Left hindlimb (tissue), 1 donor: ENCODE results near the gene TBRG4.

Experiments
- DNase-seq: peaks from one replicate; pipeline ENCODE4 v3.0.0-alpha.2; 2018

Gene TBRG4

GRCh38 chr7:45087301-45088145 lies 24.0 kb downstream of the TBRG4 start:
- DNase-seq, result peak; percentile 30

DNA sequence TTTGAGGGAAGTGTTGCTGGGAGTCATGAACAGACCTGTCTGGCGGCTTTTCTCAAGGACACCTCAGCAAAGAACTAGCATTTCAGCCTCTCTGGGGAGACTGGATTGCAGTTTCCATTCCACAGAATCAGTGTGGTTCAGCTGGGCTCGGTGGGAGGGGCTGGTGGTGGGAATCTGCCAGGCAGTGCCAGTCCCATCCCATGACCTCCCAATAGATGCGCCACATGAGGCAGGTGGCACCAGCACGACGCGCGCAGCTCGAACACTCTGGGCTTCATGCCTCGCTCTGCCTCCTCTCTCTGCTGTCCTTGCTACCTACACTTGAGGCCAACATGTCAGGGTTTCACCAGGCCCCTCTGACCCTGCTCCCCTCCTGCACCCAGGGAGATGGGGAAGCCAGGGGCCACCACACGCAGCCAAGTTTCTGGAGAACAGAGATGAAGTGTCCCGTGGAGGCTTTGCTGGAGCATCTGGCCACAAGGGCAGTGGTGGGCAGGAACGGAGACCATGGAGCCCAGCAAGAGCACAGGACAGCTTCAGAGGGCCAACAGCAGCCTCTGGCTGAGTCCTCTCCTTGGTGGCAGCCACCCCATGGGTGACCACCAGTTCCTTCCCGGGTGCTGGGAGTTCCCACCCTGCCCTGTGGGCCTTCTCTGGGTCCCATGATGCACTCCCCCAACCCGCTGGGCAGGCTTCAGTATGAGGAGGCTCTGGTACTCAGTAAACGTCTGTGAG lies 25.0 kb downstream of the TBRG4 start:
- peak; percentile 20 for DNase-seq

DNA sequence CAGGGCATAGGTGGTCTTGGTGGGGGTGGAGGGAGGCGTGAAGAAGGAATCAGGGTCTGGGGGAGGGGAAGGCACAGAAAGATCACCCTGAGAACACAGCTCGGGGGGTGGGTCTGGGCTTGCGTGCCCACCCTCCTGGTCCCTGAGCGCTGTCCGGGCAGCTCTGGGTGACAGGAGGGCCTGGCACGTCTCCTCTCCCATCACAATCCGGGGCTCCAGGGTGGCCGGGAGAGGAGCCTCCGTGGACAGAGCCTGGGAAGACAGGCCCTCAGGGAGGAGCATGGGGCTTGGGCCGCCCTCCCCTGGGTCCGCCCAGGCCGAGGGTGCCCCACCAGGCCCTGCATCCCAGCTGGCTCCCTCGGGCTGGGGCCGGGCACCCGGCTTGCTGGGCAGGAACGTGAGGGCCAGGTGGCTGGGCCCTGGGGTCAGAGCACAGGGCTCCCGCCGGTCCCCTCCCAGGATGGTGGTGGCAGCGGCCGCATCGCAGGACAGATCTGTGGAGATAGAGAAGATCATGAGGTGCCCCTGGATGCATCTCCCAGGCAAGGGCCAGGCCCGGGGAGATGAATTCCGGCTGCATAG lies 25.8 kb downstream of the TBRG4 start:
- DNase-seq, result peak; percentile 16

DNA sequence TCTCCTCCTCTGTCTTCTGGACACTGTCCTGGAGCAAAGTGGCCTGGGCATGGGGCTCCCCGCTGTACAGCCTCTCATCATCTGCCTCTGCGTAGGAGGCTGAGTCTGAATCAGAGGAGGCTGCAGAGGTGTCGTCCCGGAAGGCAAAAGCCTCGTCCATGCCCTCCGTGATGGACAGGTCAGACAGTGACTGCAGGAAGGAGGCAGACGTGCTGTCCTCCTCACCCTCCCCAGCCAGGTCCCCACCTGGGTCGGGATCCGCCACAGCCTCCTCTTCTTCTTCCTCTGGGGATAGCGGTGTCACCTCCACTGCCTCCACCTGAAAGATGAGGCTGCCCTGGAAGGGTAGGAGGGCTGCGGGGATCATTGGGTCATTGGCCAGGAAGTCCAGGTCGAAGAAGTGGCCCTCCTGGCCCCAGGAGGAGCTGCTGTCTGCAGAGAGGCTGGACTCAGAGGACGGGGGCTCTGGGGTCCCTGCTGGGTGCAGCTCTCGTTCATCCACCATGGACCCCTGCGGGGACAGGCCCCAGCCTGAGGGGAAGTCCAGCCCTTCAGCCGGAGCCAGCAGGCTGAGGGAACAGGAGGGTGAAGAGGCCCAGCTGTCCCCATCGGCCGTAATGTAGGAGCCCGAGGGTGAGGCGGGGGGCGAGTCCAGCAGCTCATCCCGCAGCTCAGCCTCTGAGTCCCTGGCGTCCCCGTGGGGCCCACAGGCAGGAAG lies 26.4 kb downstream of the TBRG4 start:
- peak; percentile 19 for DNase-seq

DNA sequence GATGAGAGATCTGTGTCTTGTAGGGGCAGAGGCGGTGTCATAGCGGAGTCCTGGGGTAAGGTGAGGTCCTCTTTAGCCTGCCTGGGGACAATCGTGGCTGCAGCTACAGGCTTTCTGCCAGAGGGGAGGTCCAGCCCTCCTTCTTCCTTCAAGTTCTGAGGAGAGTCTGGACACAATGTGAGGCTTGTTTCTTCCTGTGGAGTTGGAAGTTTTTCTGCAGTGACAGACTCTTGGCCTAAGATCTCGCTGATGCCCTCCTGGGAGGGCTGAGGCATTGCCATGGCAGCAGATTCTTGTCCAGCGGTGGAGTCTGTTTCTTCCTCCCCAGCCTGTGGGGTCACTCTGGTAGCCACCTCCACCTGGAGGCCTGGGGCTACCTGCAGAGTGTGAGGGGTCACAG lies 27.2 kb downstream of the TBRG4 start:
- DNase-seq, result no peak

DNA sequence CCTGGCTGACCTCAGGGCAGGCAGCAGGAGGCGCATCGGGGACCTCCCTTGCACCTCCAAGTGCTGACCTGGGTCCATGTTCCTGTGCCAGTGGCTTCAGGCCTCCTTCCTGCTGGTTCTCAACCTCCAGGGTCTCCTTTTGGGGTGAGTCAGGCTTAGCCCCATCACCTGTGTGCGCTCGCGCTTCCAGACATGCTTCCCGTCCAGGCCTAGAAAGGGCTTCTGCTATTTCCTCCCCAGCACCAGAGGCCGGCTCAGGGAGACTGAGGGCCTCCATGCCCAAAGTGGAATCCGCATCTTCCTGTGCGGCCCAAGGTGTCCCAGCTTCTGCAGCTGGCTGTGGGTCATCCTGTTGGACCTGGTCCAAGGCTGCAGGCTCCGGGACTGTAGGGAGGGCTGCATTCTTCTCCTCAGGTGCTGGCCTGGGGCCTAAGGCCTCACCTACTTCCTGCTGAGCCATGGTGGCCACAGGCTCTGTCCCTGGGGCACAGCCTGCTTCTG lies 28.6 kb downstream of the TBRG4 start:
- DNase-seq, result no peak

DNA sequence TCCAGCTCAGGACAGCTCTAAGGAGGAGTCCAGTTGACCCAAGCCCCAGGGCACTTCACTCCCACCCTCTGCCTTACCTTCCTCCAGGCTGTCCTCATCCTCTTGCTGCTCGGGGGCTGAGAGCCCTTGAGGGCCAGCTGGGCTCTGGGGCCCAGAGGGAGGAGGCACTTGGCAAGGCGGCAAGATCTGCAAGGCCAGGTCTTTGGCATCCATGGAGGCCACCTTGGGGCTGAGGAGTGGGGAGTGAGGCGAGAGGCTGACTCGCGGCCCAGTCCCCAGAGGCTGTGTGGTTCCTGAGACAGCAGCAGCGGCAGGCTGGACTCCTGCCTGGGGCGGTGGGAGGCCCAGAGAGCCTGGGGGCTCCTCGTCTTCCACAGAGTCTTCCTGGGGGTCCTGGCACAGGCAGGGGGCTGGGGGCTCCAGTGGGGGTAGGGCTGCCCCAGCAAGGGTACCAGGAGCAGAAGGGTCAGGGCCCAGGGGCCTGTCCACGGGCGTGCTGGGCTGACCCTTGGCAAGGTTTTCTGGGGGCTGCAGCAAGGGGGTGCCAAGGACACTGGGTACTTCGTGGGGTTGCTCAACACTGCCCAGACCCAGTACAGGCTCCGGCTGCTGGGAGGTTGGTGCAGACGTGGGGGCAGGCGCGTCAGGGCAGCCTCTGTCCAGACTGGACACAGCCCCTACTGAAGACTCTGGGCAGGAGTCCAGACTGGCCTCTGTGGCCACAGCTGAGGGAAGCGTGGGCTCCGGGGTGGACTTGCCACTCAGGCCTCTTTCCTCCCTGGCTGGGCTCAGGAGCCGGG lies 29.3 kb downstream of the TBRG4 start:
- DNase-seq, result no peak

DNA sequence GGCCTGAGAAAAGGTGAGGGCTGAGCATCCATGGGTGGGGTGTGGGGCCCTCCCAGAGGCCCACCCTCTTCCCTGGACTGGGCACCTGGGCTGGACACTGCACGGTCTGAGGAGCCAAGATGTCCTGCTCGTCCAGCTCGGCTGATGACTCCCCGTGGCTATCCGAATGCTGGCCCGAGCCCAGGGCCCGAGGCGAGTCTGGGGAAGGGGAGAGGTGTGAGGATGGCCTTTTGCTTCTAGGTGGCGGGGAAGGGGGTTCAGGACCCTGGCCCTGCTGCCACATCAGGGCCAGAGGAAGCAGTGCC lies 29.9 kb downstream of the TBRG4 start:
- no peak for DNase-seq

DNA sequence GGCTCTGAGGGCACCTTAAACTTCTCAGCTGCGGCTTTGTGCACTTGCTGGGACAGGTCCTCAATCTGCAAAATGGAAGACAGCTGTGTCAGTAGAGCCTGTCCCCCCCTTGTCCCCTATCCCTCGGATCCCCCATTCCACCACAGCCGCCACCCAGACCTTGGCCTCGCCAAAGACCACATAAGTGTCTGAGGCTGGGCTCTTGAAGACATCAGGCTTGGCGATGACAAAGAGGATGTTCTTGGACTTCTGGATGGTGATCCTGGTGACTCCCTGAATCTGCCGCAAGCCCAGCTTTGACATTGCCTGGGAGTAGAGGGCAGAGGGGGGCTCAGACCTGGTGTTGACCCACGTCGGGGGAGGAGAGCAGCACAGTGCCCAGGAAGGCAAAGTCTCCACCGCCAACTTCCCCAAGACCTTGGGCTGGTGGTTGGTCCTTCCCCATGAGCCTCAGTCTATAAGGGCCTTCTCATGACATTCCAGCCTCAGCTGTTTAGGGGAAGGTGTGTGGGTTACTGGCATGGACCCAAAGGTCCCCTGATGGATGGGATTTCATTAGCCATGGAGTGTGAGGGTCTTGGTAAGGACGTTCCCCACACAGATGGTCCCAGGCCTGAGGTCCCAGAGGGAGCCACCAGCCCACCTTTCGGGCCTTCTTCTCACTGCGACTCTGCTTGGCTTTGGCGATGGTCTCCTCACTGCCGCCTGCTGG lies 30.4 kb downstream of the TBRG4 start:
- no peak for DNase-seq

- no peak for DNase-seq
Measured at GRCh38 chr7:45080265-45080957, 31.1 kb downstream of the TBRG4 start.

- DNase-seq, result no peak
Measured at GRCh38 chr7:45078125-45078681, 33.3 kb downstream of the TBRG4 start.

DNA sequence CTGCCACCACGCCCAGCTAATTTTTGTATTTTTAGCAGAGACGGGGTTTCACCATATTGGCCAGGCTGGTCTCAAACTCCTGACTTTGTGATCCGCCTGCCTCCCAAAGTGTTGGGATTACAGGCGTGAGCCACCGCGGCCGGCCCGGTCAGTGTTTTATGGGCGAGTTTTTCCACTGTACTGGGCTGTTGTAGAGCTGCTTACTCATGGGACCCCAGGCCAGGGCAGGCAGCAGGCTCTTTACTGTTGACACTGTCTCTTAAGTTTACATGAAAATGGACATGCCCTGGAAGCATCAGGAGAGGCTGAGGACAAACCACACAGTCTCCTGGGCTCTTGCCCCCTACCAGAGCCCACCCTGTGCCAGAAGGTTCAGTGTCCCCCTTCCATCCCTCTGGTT lies 33.9 kb downstream of the TBRG4 start:
- DNase-seq, result no peak

DNA sequence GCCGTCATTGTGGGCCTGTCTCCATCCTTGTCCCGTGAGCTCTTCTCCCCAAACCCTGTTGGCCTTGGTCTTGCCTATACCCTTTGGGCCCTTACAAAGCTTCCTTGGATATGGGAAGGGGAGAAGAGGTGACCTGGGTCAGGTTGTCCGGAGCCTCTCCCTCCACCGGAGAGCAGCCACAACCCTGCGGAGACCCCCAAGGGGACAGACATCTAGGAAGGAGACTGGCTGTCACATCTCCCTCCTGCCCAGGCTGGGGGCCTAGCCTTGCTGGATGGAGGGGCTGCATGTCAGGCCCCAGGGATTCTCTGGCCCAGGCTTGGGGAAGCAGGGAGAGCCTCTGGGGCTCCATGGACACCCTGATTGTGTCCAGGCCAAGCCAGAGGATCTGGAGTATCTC lies 34.6 kb downstream of the TBRG4 start:
- DNase-seq, result no peak

- no peak for DNase-seq
Measured at GRCh38 chr7:45075871-45076796, 35.4 kb downstream of the TBRG4 start.

GRCh38 chr7:45075355-45075644 lies 36.2 kb downstream of the TBRG4 start:
- DNase-seq, result no peak

DNA sequence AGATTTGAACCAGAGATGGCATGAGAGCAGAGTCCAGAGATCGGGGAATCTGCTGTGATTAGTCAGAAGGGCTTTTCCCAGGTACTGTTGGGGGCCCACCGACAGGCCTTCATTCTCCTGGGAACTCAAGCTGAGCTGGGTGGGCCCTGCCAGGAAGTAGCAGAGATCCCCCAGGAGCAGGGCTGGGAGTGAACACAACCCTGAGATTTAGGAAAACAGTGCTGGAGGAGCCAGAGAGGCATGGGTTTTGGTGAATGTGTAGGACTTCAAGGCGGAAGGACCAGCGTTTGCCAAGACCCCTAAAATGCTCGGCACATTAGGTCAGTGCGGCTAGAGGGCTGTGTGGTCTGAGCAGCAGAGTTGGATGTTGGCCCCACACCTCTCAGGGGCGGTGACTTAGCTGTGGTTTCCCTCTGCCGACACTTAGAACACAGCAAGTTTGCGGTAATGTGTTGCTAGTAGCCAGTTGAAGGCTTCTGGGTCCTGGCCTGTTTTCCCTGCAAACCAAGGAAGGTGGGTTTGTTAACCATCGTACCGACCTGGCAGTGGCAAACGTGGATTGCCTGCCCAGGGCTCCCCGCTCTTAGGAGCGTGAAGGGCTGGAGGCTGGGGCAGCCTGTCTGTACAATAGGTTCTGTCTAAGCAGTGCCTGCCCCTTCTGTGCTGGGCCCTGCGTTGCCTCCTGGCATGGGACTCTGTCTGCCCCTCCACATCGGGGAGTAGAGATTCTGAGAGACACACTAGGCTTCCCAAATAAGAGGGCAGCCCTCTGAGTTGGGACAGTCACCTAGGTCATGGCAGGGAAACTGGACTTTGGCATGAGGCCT lies 36.8 kb downstream of the TBRG4 start:
- no peak for DNase-seq

- DNase-seq, result no peak
Measured at GRCh38 chr7:45073786-45074527, 37.5 kb downstream of the TBRG4 start.
